SK-N-MC (cell line): ENCODE results near the gene TOX2.

Experiments
- EZH2 ChIP-seq: fragments of 200-600 bp; sonication (generic); IDR thresholded peaks from one replicate; pipeline ENCODE4 v1.6.1; 2017; ENCODE audit warnings: antibody characterized with exemption
- FOXP2 ChIP-seq: optimal IDR thresholded peaks from 2 replicates; pipeline ENCODE3; 2011; ENCODE audit warnings: mild to moderate bottlenecking, moderate library complexity; ENCODE audit not compliant: insufficient read depth; ENCODE audit errors: extremely low read length, control extremely low read depth
- POLR2AphosphoS5 ChIP-seq: IDR thresholded peaks from 2 replicates; pipeline ENCODE4 v1.6.1; 2012; ENCODE audit warnings: mild to moderate bottlenecking, low read depth, low read length, borderline replicate concordance

- TF ChIP-seq POLR2AphosphoS5 (no peak), EZH2 (no peak), FOXP2 (no peak)
Measured at GRCh38 chr20:44053046-44053445, 138.4 kb downstream of the TOX2 start.
